Measurements from ENCODE around the gene ANKIB1.
"Not testable (repeated sequence)": the region's sequence is repeated elsewhere in the genome, so short reads cannot be mapped to it uniquely, and the experiment has no call there.

The ANKIB1 gene

GRCh38 chr7:92359179-92359578, 113.4 kb downstream of the ANKIB1 start:
- in situ Hi-C loops (cut with MboI; ENCODE audit: low sequenced_read_pairs); H3K4me3 ChIP-seq; H3K27me3 ChIP-seq (ENCODE audit: low read depth); H3K36me3 ChIP-seq (replicated peaks); H3K4me1 ChIP-seq; H3K9me3 ChIP-seq; DNase-seq (ENCODE audit: low spot score in 2 of 2): not testable (repeated sequence)

GRCh38 chr7:92359801-92360200, 114.0 kb downstream of the ANKIB1 start:
- no peak overlapping the region for H3K4me3 ChIP-seq
- peaks cover 2% of the 10 kb centered on the region for H3K4me1 ChIP-seq
- H3K27me3 ChIP-seq (ENCODE audit: low read depth) = no peaks in the 10 kb centered on the region
- in situ Hi-C loops (cut with MboI; ENCODE audit: low sequenced_read_pairs) = no loop called here
- DNase-seq (ENCODE audit: low spot score in 2 of 2) = no peak
- H3K36me3 ChIP-seq (replicated peaks) = no peaks in the 10 kb centered on the region; the same call in 1 of the 2 replicates
- no peaks in the 10 kb centered on the region for H3K9me3 ChIP-seq

- Histone ChIP-seq H3K4me1 (peaks cover 2% of the 10 kb centered on the region), H3K27me3 (ENCODE audit: low read depth) (no peaks in the 10 kb centered on the region), H3K9me3 (no peaks in the 10 kb centered on the region), H3K36me3 (replicated peaks) (no peaks in the 10 kb centered on the region), H3K4me3 (no peak overlapping the region)
- in situ Hi-C loops (cut with MboI; ENCODE audit: low sequenced_read_pairs) = no loop called here
- DNase-seq (ENCODE audit: low spot score in 2 of 2) = no peak
Observed at GRCh38 chr7:92360387-92360786, 114.6 kb downstream of the ANKIB1 start.

- H3K36me3 ChIP-seq (replicated peaks) = no peaks in the 10 kb centered on the region
- in situ Hi-C loops (cut with MboI; ENCODE audit: low sequenced_read_pairs) = no loop called here
- DNase-seq (ENCODE audit: low spot score in 2 of 2) = peak in 1 of 2 experiments; percentile 47
Observed at GRCh38 chr7:92362131-92362530, 116.4 kb downstream of the ANKIB1 start.

GRCh38 chr7:92366730-92367129, 121.0 kb downstream of the ANKIB1 start:
- Histone ChIP-seq H3K27me3 (ENCODE audit: low read depth) (no peaks in the 10 kb centered on the region), H3K36me3 (replicated peaks) (no peaks in the 10 kb centered on the region), H3K9me3 (no peaks in the 10 kb centered on the region), H3K4me1 (peaks cover 5% of the 10 kb centered on the region), H3K4me3 (no peak overlapping the region)
- in situ Hi-C loops (cut with MboI; ENCODE audit: low sequenced_read_pairs) = no loop called here
- no peak for DNase-seq (ENCODE audit: low spot score in 2 of 2)

More at GRCh38 chr7:92362131-92362530, 116.4 kb downstream of the ANKIB1 start:
- Histone ChIP-seq H3K27me3 (ENCODE audit: low read depth) (no peaks in the 10 kb centered on the region), H3K4me1 (peaks cover 2% of the 10 kb centered on the region), H3K9me3 (no peaks in the 10 kb centered on the region), H3K4me3 (no peak overlapping the region)

- Histone ChIP-seq H3K27me3 (ENCODE audit: low read depth) (no peaks in the 10 kb centered on the region), H3K36me3 (replicated peaks) (no peaks in the 10 kb centered on the region), H3K4me3 (no peak overlapping the region), H3K9me3 (no peaks in the 10 kb centered on the region), H3K4me1 (peaks cover 5% of the 10 kb centered on the region)
- DNase-seq (ENCODE audit: low spot score in 2 of 2) = no peak
- in situ Hi-C loops (cut with MboI; ENCODE audit: low sequenced_read_pairs) = no loop called here
Observed at GRCh38 chr7:92368741-92369140, 123.0 kb downstream of the ANKIB1 start.

GRCh38 chr7:92375013-92375412, 129.2 kb downstream of the ANKIB1 start:
- in situ Hi-C loops (cut with MboI; ENCODE audit: low sequenced_read_pairs) = no loop called here
- no peaks in the 10 kb centered on the region for H3K4me1 ChIP-seq
- H3K9me3 ChIP-seq = no peaks in the 10 kb centered on the region
- DNase-seq (ENCODE audit: low spot score in 2 of 2) = no peak
- H3K4me3 ChIP-seq = no peak overlapping the region
- no peaks in the 10 kb centered on the region for H3K27me3 ChIP-seq (ENCODE audit: low read depth)
- no peaks in the 10 kb centered on the region; the same call in 1 of the 2 replicates for H3K36me3 ChIP-seq (replicated peaks)

GRCh38 chr7:92391071-92391470, 145.3 kb downstream of the ANKIB1 start:
- Histone ChIP-seq H3K4me1 (peaks cover 8% of the 10 kb centered on the region), H3K4me3 (no peak overlapping the region), H3K9me3 (no peaks in the 10 kb centered on the region), H3K27me3 (ENCODE audit: low read depth) (no peaks in the 10 kb centered on the region), H3K36me3 (replicated peaks) (no peaks in the 10 kb centered on the region)
- DNase-seq (ENCODE audit: low spot score in 2 of 2) = no peak
- in situ Hi-C loops (cut with MboI; ENCODE audit: low sequenced_read_pairs) = no loop called here

- no peak for DNase-seq (ENCODE audit: low spot score in 2 of 2)
- Histone ChIP-seq H3K4me3 (no peak overlapping the region), H3K4me1 (no peaks in the 10 kb centered on the region), H3K36me3 (replicated peaks) (peaks cover 11% of the 10 kb centered on the region), H3K27me3 (ENCODE audit: low read depth) (no peaks in the 10 kb centered on the region), H3K9me3 (no peaks in the 10 kb centered on the region)
- in situ Hi-C loops (cut with MboI; ENCODE audit: low sequenced_read_pairs) = no loop called here
Observed at GRCh38 chr7:92397542-92397941, 151.8 kb downstream of the ANKIB1 start.

GRCh38 chr7:92400013-92400412, 154.2 kb downstream of the ANKIB1 start:
- H3K9me3 ChIP-seq = no peaks in the 10 kb centered on the region
- H3K4me3 ChIP-seq = no peak overlapping the region
- no peak for DNase-seq (ENCODE audit: low spot score in 2 of 2)
- in situ Hi-C loops (cut with MboI; ENCODE audit: low sequenced_read_pairs) = no loop called here
- H3K4me1 ChIP-seq = no peaks in the 10 kb centered on the region
- H3K36me3 ChIP-seq (replicated peaks) = peaks cover 11% of the 10 kb centered on the region
- H3K27me3 ChIP-seq (ENCODE audit: low read depth) = no peaks in the 10 kb centered on the region

- in situ Hi-C loops (cut with MboI; ENCODE audit: low sequenced_read_pairs) = no loop called here
- no peaks in the 10 kb centered on the region for H3K9me3 ChIP-seq
- no peak overlapping the region for H3K4me3 ChIP-seq
- no peaks in the 10 kb centered on the region for H3K27me3 ChIP-seq (ENCODE audit: low read depth)
- H3K4me1 ChIP-seq = no peaks in the 10 kb centered on the region
- peaks cover 7% of the 10 kb centered on the region for H3K36me3 ChIP-seq (replicated peaks)
- DNase-seq (ENCODE audit: low spot score in 2 of 2) = no peak
Observed at GRCh38 chr7:92402920-92403759, 157.4 kb downstream of the ANKIB1 start.

- no peak for DNase-seq (ENCODE audit: low spot score in 2 of 2)
- Histone ChIP-seq H3K36me3 (replicated peaks) (peaks cover 3% of the 10 kb centered on the region), H3K9me3 (no peaks in the 10 kb centered on the region), H3K4me1 (no peaks in the 10 kb centered on the region), H3K27me3 (ENCODE audit: low read depth) (no peaks in the 10 kb centered on the region), H3K4me3 (no peak overlapping the region)
- in situ Hi-C loops (cut with MboI; ENCODE audit: low sequenced_read_pairs) = no loop called here
Observed at GRCh38 chr7:92403760-92404074, 157.9 kb downstream of the ANKIB1 start.

- in situ Hi-C loops (cut with MboI; ENCODE audit: low sequenced_read_pairs) = no loop called here
- Histone ChIP-seq H3K36me3 (replicated peaks) (no peaks in the 10 kb centered on the region; the same call in 1 of the 2 replicates), H3K9me3 (no peaks in the 10 kb centered on the region), H3K27me3 (ENCODE audit: low read depth) (no peaks in the 10 kb centered on the region), H3K4me3 (no peak overlapping the region), H3K4me1 (no peaks in the 10 kb centered on the region)
- no peak for DNase-seq (ENCODE audit: low spot score in 2 of 2)
Observed at GRCh38 chr7:92404170-92404614, 158.4 kb downstream of the ANKIB1 start.

GRCh38 chr7:92409357-92409756, 163.6 kb downstream of the ANKIB1 start:
- Histone ChIP-seq H3K36me3 (replicated peaks) (no peaks in the 10 kb centered on the region), H3K4me1 (no peaks in the 10 kb centered on the region), H3K9me3 (no peaks in the 10 kb centered on the region), H3K27me3 (ENCODE audit: low read depth) (peaks cover 7% of the 10 kb centered on the region; the same call in 1 of the 2 replicates), H3K4me3 (no peak overlapping the region)
- DNase-seq (ENCODE audit: low spot score in 2 of 2) = no peak
- in situ Hi-C loops (cut with MboI; ENCODE audit: low sequenced_read_pairs) = no loop called here

- H3K36me3 ChIP-seq (replicated peaks); in situ Hi-C loops (cut with MboI; ENCODE audit: low sequenced_read_pairs); H3K4me1 ChIP-seq; H3K4me3 ChIP-seq; H3K27me3 ChIP-seq (ENCODE audit: low read depth); DNase-seq (ENCODE audit: low spot score in 2 of 2); H3K9me3 ChIP-seq: not testable (repeated sequence)
Observed at GRCh38 chr7:92410162-92410561, 164.4 kb downstream of the ANKIB1 start.
